HepG2 (cell line): ENCODE results near the gene ZC3H18. TPM values are rescaled to one million over a fixed set of nuclear protein-coding genes. Genes with fewer than 3 reads are reported as not detected.

Experiments used
- BRF2 ChIP-seq: sonication (generic); formaldehyde crosslinking; IDR thresholded peaks from 2 replicates; pipeline ENCODE4 v1.8.1; 2022; ENCODE audit warnings: mild to moderate bottlenecking, missing genetic modification reagents
- GLI4 ChIP-seq: sonication (generic); formaldehyde crosslinking; IDR thresholded peaks from 2 replicates; pipeline ENCODE4 v1.5.1; 2020; ENCODE audit warnings: missing genetic modification reagents, mild to moderate bottlenecking, moderate library complexity, borderline replicate concordance
- HCFC1 ChIP-seq: fragments of 150-350 bp; IDR thresholded peaks from 2 replicates; pipeline ENCODE4 v1.6.1; 2014; ENCODE audit warnings: low read depth, low read length
- PAXIP1 ChIP-seq: sonication (generic); formaldehyde crosslinking; conservative IDR thresholded peaks from 2 replicates; pipeline ENCODE4 v1.4.0; 2020; ENCODE audit warnings: mild to moderate bottlenecking, missing genetic modification reagents, moderate library complexity
- RBFOX2 ChIP-seq: fragments of 200-400 bp; formaldehyde crosslinking; IDR thresholded peaks from 2 replicates; pipeline ENCODE4 v1.6.1; 2017; ENCODE audit warnings: low read depth, mild to moderate bottlenecking, low read length
- ZFP82 ChIP-seq: sonication (generic); formaldehyde crosslinking; IDR thresholded peaks from 2 replicates; pipeline ENCODE4 v1.5.1; 2020; ENCODE audit warnings: mild to moderate bottlenecking, missing genetic modification reagents, borderline replicate concordance
- ZGPAT ChIP-seq: IDR thresholded peaks from 2 replicates; pipeline ENCODE4 v1.6.1; 2016; ENCODE audit warnings: mild to moderate bottlenecking
- ZNF496 ChIP-seq: sonication (generic); formaldehyde crosslinking; IDR thresholded peaks from 2 replicates; pipeline ENCODE4 v1.8.1; 2023; ENCODE audit warnings: mild to moderate bottlenecking, moderate library complexity, missing genetic modification reagents; ENCODE audit not compliant: insufficient replicate concordance
- ZNF879 ChIP-seq: sonication (generic); formaldehyde crosslinking; IDR thresholded peaks from 2 replicates; pipeline ENCODE4 v1.8.1; 2023; ENCODE audit warnings: missing genetic modification reagents
- ZSCAN25 ChIP-seq: sonication (generic); formaldehyde crosslinking; IDR thresholded peaks from 2 replicates; pipeline ENCODE4 v1.8.0; 2022; ENCODE audit warnings: mild to moderate bottlenecking, missing genetic modification reagents
- polyA plus RNA-seq, 8 experiments: library from polyadenylated mRNA; depleted of rRNA in 3 of 8; stranded (reverse) in 7 of 8; unstranded in 1 of 8; fragments of >200 nt; fragmentation: Illumina TruSeq in 4 of 8; extraction: Trizol in 4 of 8; gene quantifications; 2 replicates each; pipeline versions ENCODE4 v1.2.1 to v1.2.3, GENCODE V29; 2011 to 2016; ENCODE audit warnings: low read depth in 4 of 8, missing spikeins in 1 of 8, mixed read lengths in 1 of 8; ENCODE audit not compliant: insufficient read depth in 1 of 8
- total RNA-seq, 5 experiments: library from RNA; depleted of rRNA; stranded (reverse); fragments of >200 nt; fragmentation: Illumina TruSeq; extraction: Trizol; gene quantifications; 2 replicates each; pipeline ENCODE4 v1.2.3, GENCODE V29; 2016; ENCODE audit warnings: low read depth in 1 of 5

The ZC3H18 gene
- total and polyA plus RNA-seq, 2 of the 13 experiments (the other 11 are each of a cell fraction or from before 2014, with no cell fraction given) = 11.2 to 27.4 TPM

GRCh38 chr16:88642881-88643643 is 72.9 kb downstream of the ZC3H18 start (continued):
- TF ChIP-seq ZSCAN25 (CRISPR knock-in tag) (no peak), BRF2 (CRISPR knock-in tag) (no peak), ZFP82 (no peak), ZGPAT (CRISPR knock-in tag) (no peak), RBFOX2 (peak; percentile 58), HCFC1 (0 out of 2 replicates have a peak, but pooled peaks have one; percentile 1), PAXIP1 (CRISPR knock-in tag) (0 out of 2 replicates have a peak, but pooled peaks have one; percentile 0), GLI4 (CRISPR knock-in tag) (no peak), ZNF879 (CRISPR knock-in tag) (no peak), ZNF496 (CRISPR knock-in tag) (no peak)
